Right ventricle myocardium inferior (tissue), 1 donor: ENCODE measurements around the gene C2CD4C. TPM values are rescaled to one million over a fixed set of nuclear protein-coding genes. Genes with fewer than 3 reads are reported as not detected.
"Not testable (repeated sequence)": the region's sequence is repeated elsewhere in the genome, so short reads cannot be mapped to it uniquely, and the experiment has no call there.

Experiments
- ATAC-seq: fragments of 200-7000 bp; cut with Tn5 transposase; one replicate; pipeline ENCODE4 v1.9.1; 2020; ENCODE audit warnings: mild to moderate bottlenecking, moderate library complexity
- DNase-seq: peaks from one replicate; pipeline ENCODE4 v3.0.0; 2021; ENCODE audit errors: missing footprints
- intact Hi-C: fragments of 100-400 bp; cut with DNase I; formaldehyde crosslinking; loops from one replicate; pipeline ENCODE4 v1.11.0; 2022
- total RNA-seq: library from RNA; stranded (reverse); fragmentation: NEBNext Ultra II Directional; extraction: Animal tissue kit (Norgen Biotek cat#: 25700); gene quantifications from one replicate; pipeline ENCODE4 v1.2.1, GENCODE V29; 2021
- donor health status: DM: no; HTN: yes; CAD: no; lungs with severe emphysema.

C2CD4C gene
- total RNA-seq, 1 donor from 2014 or later = 1.0 TPM

GRCh38 chr19:440391-441212 is 31.7 kb upstream of the C2CD4C start:
- no peak for DNase-seq
- intact Hi-C loops = no loop called here
- ATAC-seq = no peak

- intact Hi-C loops = no loop called here
- ATAC-seq (no peak), DNase-seq (no peak)
Observed at GRCh38 chr19:439167-439900, 30.4 kb upstream of the C2CD4C start.

- intact Hi-C loops = no loop called here
- ATAC-seq (no peak), DNase-seq (no peak)
Observed at GRCh38 chr19:438416-438958, 29.5 kb upstream of the C2CD4C start.

GRCh38 chr19:437041-437440 is 28.1 kb upstream of the C2CD4C start:
- no peak for DNase-seq
- no peak for ATAC-seq
- intact Hi-C loops = no loop called here

GRCh38 chr19:436413-436950 is 27.5 kb upstream of the C2CD4C start:
- intact Hi-C loops = no loop called here
- ATAC-seq (no peak), DNase-seq (no peak)

GRCh38 chr19:435707-436412 is 26.9 kb upstream of the C2CD4C start:
- no peak for DNase-seq
- intact Hi-C loops = no loop called here
- no peak for ATAC-seq

GRCh38 chr19:435056-435706 is 26.2 kb upstream of the C2CD4C start:
- no peak for ATAC-seq
- intact Hi-C loops = no loop called here
- no peak for DNase-seq

- ATAC-seq = no peak
- intact Hi-C loops = no loop called here
- DNase-seq = no peak
Observed at GRCh38 chr19:434152-434960, 25.4 kb upstream of the C2CD4C start.

GRCh38 chr19:430701-431100 is 21.8 kb upstream of the C2CD4C start:
- no peak for ATAC-seq
- peak; percentile 45 for DNase-seq
- intact Hi-C loops = no loop called here

GRCh38 chr19:428149-428548 is 19.2 kb upstream of the C2CD4C start:
- ATAC-seq = no peak
- intact Hi-C loops = no loop called here
- peak; percentile 32 for DNase-seq

GRCh38 chr19:427675-428074 is 18.7 kb upstream of the C2CD4C start:
- intact Hi-C loops, DNase-seq, ATAC-seq: not testable (repeated sequence)

- peak; percentile 68 for DNase-seq
- no peak for ATAC-seq
- intact Hi-C loops = no loop called here
Observed at GRCh38 chr19:426725-427445, 17.9 kb upstream of the C2CD4C start.

- intact Hi-C loops = no loop called here
- DNase-seq = peak; percentile 56
Observed at GRCh38 chr19:425056-425455, 16.1 kb upstream of the C2CD4C start.

GRCh38 chr19:424546-424945 is 15.6 kb upstream of the C2CD4C start:
- ATAC-seq (no peak), DNase-seq (peak; percentile 17)
- intact Hi-C loops = no loop called here

More at GRCh38 chr19:425056-425455, 16.1 kb upstream of the C2CD4C start:
- ATAC-seq = no peak

GRCh38 chr19:423691-424466 is 14.9 kb upstream of the C2CD4C start:
- DNase-seq (peak; percentile 34), ATAC-seq (no peak)
- intact Hi-C loops = no loop called here

- DNase-seq = peak; percentile 13
- intact Hi-C loops, ATAC-seq: not testable (repeated sequence)
Observed at GRCh38 chr19:422917-423226, 13.9 kb upstream of the C2CD4C start.
